Mesenchymal stem cell (in vitro differentiated cells and primary cell): ENCODE results near the gene SAMD4A.

Experiments used
- DNase-seq: peaks from one replicate; pipeline ENCODE4 v3.0.0-alpha.2; 2013
- H2AFZ ChIP-seq: one replicate; pipeline ENCODE4 v1.6.1; 2013; ENCODE audit warnings: low read depth, mild to moderate bottlenecking, control low read depth, inconsistent platforms, low read length, moderate library complexity
- H2AK5ac ChIP-seq: 2 replicates; pipeline ENCODE4 v1.6.1; 2013; ENCODE audit warnings: low read length, moderate library complexity, mild to moderate bottlenecking, inconsistent platforms; ENCODE audit not compliant: severe bottlenecking
- H2BK120ac ChIP-seq: one replicate; pipeline ENCODE4 v1.6.1; 2013; ENCODE audit warnings: low read depth, mild to moderate bottlenecking, inconsistent platforms, low read length, moderate library complexity
- H2BK12ac ChIP-seq, 2 experiments: one replicate each; pipeline ENCODE4 v1.6.1; 2013; ENCODE audit warnings: inconsistent platforms in 2 of 2, low read length in 2 of 2, mild to moderate bottlenecking in 2 of 2, moderate library complexity in 2 of 2, control low read depth in 1 of 2
- H2BK15ac ChIP-seq: one replicate; pipeline ENCODE4 v1.6.1; 2013; ENCODE audit warnings: mild to moderate bottlenecking, low read depth, inconsistent platforms; ENCODE audit not compliant: poor library complexity, severe bottlenecking
- H2BK5ac ChIP-seq: 2 replicates; pipeline ENCODE4 v1.6.1; 2013; ENCODE audit warnings: low read depth, mild to moderate bottlenecking, low read length, control low read depth, inconsistent platforms; ENCODE audit not compliant: poor library complexity, severe bottlenecking
- H3K14ac ChIP-seq, 2 experiments: one replicate each; pipeline ENCODE4 v1.6.1; 2013; ENCODE audit warnings: inconsistent platforms in 2 of 2, low read length in 2 of 2, control low read depth in 1 of 2, mild to moderate bottlenecking in 1 of 2, moderate library complexity in 1 of 2
- H3K18ac ChIP-seq, 2 experiments: one replicate each; pipeline ENCODE4 v1.6.1; 2013; ENCODE audit warnings: inconsistent platforms in 2 of 2, low read length in 2 of 2, control low read depth in 1 of 2, low read depth in 1 of 2, mild to moderate bottlenecking in 1 of 2
- H3K23ac ChIP-seq, 2 experiments: one replicate each; pipeline ENCODE4 v1.6.1; 2013; ENCODE audit warnings: inconsistent platforms in 2 of 2, low read length in 2 of 2, mild to moderate bottlenecking in 2 of 2, moderate library complexity in 2 of 2, control low read depth in 1 of 2
- H3K27ac ChIP-seq: 2 replicates; pipeline ENCODE4 v1.5.1; 2013; ENCODE audit warnings: mild to moderate bottlenecking, moderate library complexity, low read length, control low read depth, inconsistent platforms; ENCODE audit not compliant: poor library complexity, severe bottlenecking
- H3K27me3 ChIP-seq, 2 experiments: 2 replicates each; pipeline versions ENCODE4 v1.6.1 to v1.7.0; 2013; ENCODE audit warnings: low read length in 2 of 2, mild to moderate bottlenecking in 2 of 2, moderate library complexity in 2 of 2, control low read depth in 1 of 2, inconsistent platforms in 1 of 2; ENCODE audit not compliant: control insufficient read depth in 1 of 2, insufficient read depth in 1 of 2
- H3K36me3 ChIP-seq, 2 experiments: 2 replicates each; pipeline versions ENCODE4 v1.6.1 to v1.7.0; 2013; ENCODE audit warnings: low read length in 2 of 2, control low read depth in 1 of 2, inconsistent platforms in 1 of 2, low read depth in 1 of 2, mild to moderate bottlenecking in 1 of 2; ENCODE audit not compliant: insufficient read depth in 2 of 2, control insufficient read depth in 1 of 2
- H3K4ac ChIP-seq, 2 experiments: one replicate each; pipeline ENCODE4 v1.6.1; 2013; ENCODE audit warnings: inconsistent platforms in 2 of 2, low read length in 2 of 2, mild to moderate bottlenecking in 2 of 2, moderate library complexity in 2 of 2, control low read depth in 1 of 2, low read depth in 1 of 2
- H3K4me1 ChIP-seq: 2 replicates; pipeline ENCODE4 v1.6.1; 2013; ENCODE audit warnings: low read depth, low read length, control low read depth; ENCODE audit not compliant: control insufficient read depth, insufficient read depth
- H3K4me2 ChIP-seq: 2 replicates; pipeline ENCODE4 v1.6.1; 2013; ENCODE audit warnings: low read length, mild to moderate bottlenecking, inconsistent platforms; ENCODE audit not compliant: poor library complexity, severe bottlenecking
- H3K4me3 ChIP-seq, 2 experiments: 2 replicates each; pipeline versions ENCODE4 v1.5.1 to v1.7.0; 2013; ENCODE audit warnings: low read length in 2 of 2, mild to moderate bottlenecking in 2 of 2, control low read depth in 1 of 2, low read depth in 1 of 2; ENCODE audit not compliant: insufficient read depth in 1 of 2
- H3K79me1 ChIP-seq: replicated peaks from 2 replicates; pipeline ENCODE4 v1.6.1; 2013; ENCODE audit warnings: mild to moderate bottlenecking, control low read depth, low read length, inconsistent platforms; ENCODE audit not compliant: poor library complexity, severe bottlenecking
- H3K9ac ChIP-seq: 2 replicates; pipeline ENCODE4 v1.7.0; 2013; ENCODE audit warnings: mild to moderate bottlenecking, low read length, moderate library complexity
- H3K9me3 ChIP-seq: 2 replicates; pipeline ENCODE4 v1.7.0; 2013; ENCODE audit warnings: mild to moderate bottlenecking, low read length; ENCODE audit not compliant: control insufficient read depth
- H4K8ac ChIP-seq: one replicate; pipeline ENCODE4 v1.6.1; 2013; ENCODE audit warnings: inconsistent platforms, mild to moderate bottlenecking, low read length, moderate library complexity
- H4K91ac ChIP-seq: one replicate; pipeline ENCODE4 v1.6.1; 2013; ENCODE audit warnings: mild to moderate bottlenecking, low read length, inconsistent platforms
- WGBS: methylation state at CpG from one replicate; pipeline ENCODE4 v1.1.7; 2013; ENCODE audit warnings: mixed read lengths; 5-methylcytosine and 5-hydroxymethylcytosine counted together

SAMD4A gene

GRCh38 chr14:54834727-54835126, 267.8 kb downstream of the SAMD4A start:
- WGBS = 95% methylated on average over 4 of the region's 6 CpGs

GRCh38 chr14:54836231-54836630, 269.3 kb downstream of the SAMD4A start:
- H3K36me3 ChIP-seq = no peaks in the 10 kb centered on the region
- no peak overlapping the region for H4K91ac ChIP-seq
- H2BK12ac ChIP-seq = no peak overlapping the region
- no peaks in the 10 kb centered on the region for H3K79me1 ChIP-seq
- H2AK5ac ChIP-seq = no peak overlapping the region
- 73% methylated on average over 2 of the region's 2 CpGs for WGBS
- H3K27me3 ChIP-seq = no peaks in the 10 kb centered on the region
- H3K4me3 ChIP-seq = no peak overlapping the region
- H3K4ac ChIP-seq = no peak overlapping the region
- no peak overlapping the region for H2BK120ac ChIP-seq
- no peak overlapping the region for H3K27ac ChIP-seq
- no peak overlapping the region for H4K8ac ChIP-seq
- no peak overlapping the region for H3K14ac ChIP-seq
- no peak overlapping the region for H3K4me2 ChIP-seq
- no peak overlapping the region for H3K23ac ChIP-seq
- H3K18ac ChIP-seq = no peak overlapping the region
- H3K9ac ChIP-seq = no peak overlapping the region
- no peaks in the 10 kb centered on the region for H3K9me3 ChIP-seq
- H2AFZ ChIP-seq = no peak overlapping the region
- no peaks in the 10 kb centered on the region for H3K4me1 ChIP-seq
- H2BK15ac ChIP-seq = no peak overlapping the region
- DNase-seq = no peak
- no peak overlapping the region for H2BK5ac ChIP-seq

More at GRCh38 chr14:54834727-54835126, 267.8 kb downstream of the SAMD4A start:
- no peak overlapping the region for H3K4me3 ChIP-seq
- no peaks in the 10 kb centered on the region for H3K36me3 ChIP-seq
- H3K4me2 ChIP-seq = no peak overlapping the region
- no peak overlapping the region for H2BK15ac ChIP-seq
- H2AFZ ChIP-seq = no peak overlapping the region
- H3K27ac ChIP-seq = no peak overlapping the region
- no peak overlapping the region for H2BK5ac ChIP-seq
- H3K23ac ChIP-seq = no peak overlapping the region
- H3K79me1 ChIP-seq = no peaks in the 10 kb centered on the region
- H2BK12ac ChIP-seq = no peak overlapping the region
- H4K8ac ChIP-seq = no peak overlapping the region
- H2AK5ac ChIP-seq = no peak overlapping the region
- no peaks in the 10 kb centered on the region for H3K4me1 ChIP-seq
- H3K18ac ChIP-seq = no peak overlapping the region
- H3K9ac ChIP-seq = no peak overlapping the region
- H3K4ac ChIP-seq = no peak overlapping the region
- no peak overlapping the region for H4K91ac ChIP-seq
- no peaks in the 10 kb centered on the region for H3K9me3 ChIP-seq
- no peaks in the 10 kb centered on the region for H3K27me3 ChIP-seq
- no peak overlapping the region for H3K14ac ChIP-seq
- no peak overlapping the region for H2BK120ac ChIP-seq
- DNase-seq = no peak

DNA sequence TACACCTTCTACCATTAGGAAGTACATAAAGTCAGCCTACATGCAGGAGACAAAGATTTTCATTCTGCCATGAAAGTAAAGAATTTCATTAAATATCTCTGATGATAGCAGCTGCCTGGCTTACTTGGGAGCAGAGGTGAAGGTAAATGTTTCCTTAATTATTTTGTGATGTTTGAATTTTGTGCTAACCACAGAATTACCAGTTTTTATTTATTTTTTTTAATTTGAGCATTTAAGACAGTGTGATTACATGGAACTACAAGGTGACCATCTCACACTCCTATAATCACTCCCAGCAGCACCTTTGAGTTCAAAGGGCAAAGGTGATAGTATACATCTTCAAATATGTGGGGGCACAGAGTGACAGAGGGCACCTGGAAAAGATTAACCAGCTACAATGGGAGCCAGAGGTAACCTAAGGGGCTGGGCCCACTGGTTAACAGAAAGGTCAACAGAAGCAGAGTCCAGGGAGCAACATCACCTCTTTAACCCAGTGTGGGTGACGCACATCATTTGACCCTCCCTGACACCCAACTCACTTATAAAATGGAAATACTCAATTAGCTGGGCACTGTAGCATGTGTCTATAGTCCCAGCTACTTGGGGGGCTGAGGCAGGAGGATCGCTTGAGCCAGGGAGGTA, 270.7 kb downstream of the SAMD4A start:
- DNase-seq = no peak
- H4K91ac ChIP-seq = no peak overlapping the region
- no peak overlapping the region for H2AK5ac ChIP-seq
- H2BK5ac ChIP-seq = no peak overlapping the region
- no peaks in the 10 kb centered on the region for H3K9me3 ChIP-seq
- H3K4me3 ChIP-seq = no peak overlapping the region
- H2BK120ac ChIP-seq = no peak overlapping the region
- H3K36me3 ChIP-seq = no peaks in the 10 kb centered on the region
- H3K4ac ChIP-seq = no peak overlapping the region
- H2BK15ac ChIP-seq = no peak overlapping the region
- H3K27ac ChIP-seq = no peak overlapping the region
- no peak overlapping the region for H2BK12ac ChIP-seq
- H3K27me3 ChIP-seq = no peaks in the 10 kb centered on the region
- no peaks in the 10 kb centered on the region for H3K79me1 ChIP-seq
- H3K4me1 ChIP-seq = no peaks in the 10 kb centered on the region
- no peak overlapping the region for H2AFZ ChIP-seq
- no peak overlapping the region for H4K8ac ChIP-seq
- H3K23ac ChIP-seq = no peak overlapping the region
- no peak overlapping the region for H3K18ac ChIP-seq
- H3K14ac ChIP-seq = no peak overlapping the region
- no peak overlapping the region for H3K9ac ChIP-seq
- no peak overlapping the region for H3K4me2 ChIP-seq
- 100% methylated on average over 1 of the region's 2 CpGs for WGBS

DNA sequence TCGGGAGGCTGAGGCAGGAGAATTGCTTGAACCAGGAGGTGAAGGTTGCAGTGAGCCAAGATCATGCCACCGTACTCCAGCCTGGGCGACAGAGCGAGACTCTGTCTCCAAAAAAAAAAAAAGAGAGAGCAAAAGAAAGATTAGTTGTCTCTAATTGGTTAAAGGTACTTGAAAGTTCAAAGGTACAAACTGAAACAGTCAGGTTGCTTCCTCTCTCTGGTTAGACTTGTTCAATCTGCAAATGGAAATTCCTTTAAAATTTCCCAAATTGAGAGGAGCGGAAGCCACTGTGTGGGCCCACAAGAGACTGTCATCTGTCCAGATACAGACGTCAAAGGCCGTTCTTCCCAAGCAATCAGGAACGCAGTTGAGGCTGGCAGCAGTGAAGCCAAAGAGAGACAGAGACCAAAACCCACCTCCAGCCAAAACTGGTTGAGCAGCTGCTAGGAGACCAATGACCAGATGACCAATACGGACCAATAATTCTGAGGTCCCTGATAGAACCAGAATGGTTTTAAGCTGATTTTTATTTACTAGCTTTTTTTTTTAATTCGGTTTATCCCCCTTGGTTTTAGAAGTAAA, 272.1 kb downstream of the SAMD4A start:
- H3K18ac ChIP-seq = no peak overlapping the region
- no peak overlapping the region for H3K9ac ChIP-seq
- no peaks in the 10 kb centered on the region for H3K9me3 ChIP-seq
- no peaks in the 10 kb centered on the region for H3K27me3 ChIP-seq
- WGBS = 93% methylated on average over 9 of the region's 10 CpGs
- no peak overlapping the region for H2BK15ac ChIP-seq
- no peaks in the 10 kb centered on the region for H3K36me3 ChIP-seq
- no peak overlapping the region for H3K4me2 ChIP-seq
- H2AFZ ChIP-seq = no peak overlapping the region
- H3K14ac ChIP-seq = no peak overlapping the region
- H2AK5ac ChIP-seq = no peak overlapping the region
- H2BK120ac ChIP-seq = no peak overlapping the region
- no peaks in the 10 kb centered on the region for H3K79me1 ChIP-seq
- no peak overlapping the region for H3K27ac ChIP-seq
- no peak overlapping the region for H2BK12ac ChIP-seq
- no peak overlapping the region for H2BK5ac ChIP-seq
- H3K4ac ChIP-seq = no peak overlapping the region
- H3K4me3 ChIP-seq = no peak overlapping the region
- H3K23ac ChIP-seq = no peak overlapping the region
- no peaks in the 10 kb centered on the region for H3K4me1 ChIP-seq
- no peak overlapping the region for H4K8ac ChIP-seq
- DNase-seq = no peak
- H4K91ac ChIP-seq = no peak overlapping the region
